Lower leg skin (tissue), 3 donors: Measurements from ENCODE around the gene SLC35A1.

ENCODE experiments used
- POLR2A ChIP-seq, 2 donors: fragments of 450-650 bp; IDR thresholded peaks; one replicate each; pipeline ENCODE4 v1.6.1; 2016 to 2017; ENCODE audit warnings: antibody characterized with exemption in 2 of 2, mild to moderate bottlenecking in 1 of 2, moderate library complexity in 1 of 2
- TF ChIP-seq, protein P1 (sequence below), 3 donors: fragments of 450-650 bp; IDR thresholded peaks; one replicate each; pipeline ENCODE4 v1.5.1; 2016; ENCODE audit warnings: antibody characterized with exemption in 3 of 3, mild to moderate bottlenecking in 3 of 3, moderate library complexity in 2 of 3

DNA sequence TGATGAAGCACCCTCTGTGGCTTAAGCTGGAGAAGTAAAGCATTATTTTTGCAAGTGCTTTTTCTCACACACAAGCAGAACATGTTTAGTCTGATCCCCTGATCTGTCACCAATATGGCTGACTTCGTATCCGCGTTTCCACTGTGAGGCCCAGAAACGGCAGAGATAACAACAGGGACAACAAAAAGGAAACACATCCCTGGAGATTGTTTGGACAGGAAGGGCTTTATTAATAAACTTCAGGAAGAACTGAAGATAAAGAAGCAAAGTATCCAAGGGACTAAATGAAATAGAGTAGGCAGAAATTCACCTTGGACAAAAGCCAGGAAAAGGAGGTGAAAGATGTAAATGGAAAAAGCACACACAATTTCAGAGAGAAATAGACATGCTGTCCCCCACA lies 67.8 kb downstream of the SLC35A1 start:
- TF ChIP-seq, protein P1, sequence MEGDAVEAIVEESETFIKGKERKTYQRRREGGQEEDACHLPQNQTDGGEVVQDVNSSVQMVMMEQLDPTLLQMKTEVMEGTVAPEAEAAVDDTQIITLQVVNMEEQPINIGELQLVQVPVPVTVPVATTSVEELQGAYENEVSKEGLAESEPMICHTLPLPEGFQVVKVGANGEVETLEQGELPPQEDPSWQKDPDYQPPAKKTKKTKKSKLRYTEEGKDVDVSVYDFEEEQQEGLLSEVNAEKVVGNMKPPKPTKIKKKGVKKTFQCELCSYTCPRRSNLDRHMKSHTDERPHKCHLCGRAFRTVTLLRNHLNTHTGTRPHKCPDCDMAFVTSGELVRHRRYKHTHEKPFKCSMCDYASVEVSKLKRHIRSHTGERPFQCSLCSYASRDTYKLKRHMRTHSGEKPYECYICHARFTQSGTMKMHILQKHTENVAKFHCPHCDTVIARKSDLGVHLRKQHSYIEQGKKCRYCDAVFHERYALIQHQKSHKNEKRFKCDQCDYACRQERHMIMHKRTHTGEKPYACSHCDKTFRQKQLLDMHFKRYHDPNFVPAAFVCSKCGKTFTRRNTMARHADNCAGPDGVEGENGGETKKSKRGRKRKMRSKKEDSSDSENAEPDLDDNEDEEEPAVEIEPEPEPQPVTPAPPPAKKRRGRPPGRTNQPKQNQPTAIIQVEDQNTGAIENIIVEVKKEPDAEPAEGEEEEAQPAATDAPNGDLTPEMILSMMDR (IDR thresholded peaks at IDR 0.05), result no peak
- TF ChIP-seq POLR2A (IDR thresholded peaks at IDR 0.05), result no peak
